ENCODE data around the gene SGSM2.

Gene SGSM2

GRCh38 chr17:2423271-2423670, 86.0 kb downstream of the SGSM2 start:
- DNase-seq (ENCODE audit: low spot score) = no peak

- DNase-seq (ENCODE audit: low spot score) = no peak
These were observed 89.9 kb downstream of the SGSM2 start for GRCh38 chr17:2427215-2427614.

DNA sequence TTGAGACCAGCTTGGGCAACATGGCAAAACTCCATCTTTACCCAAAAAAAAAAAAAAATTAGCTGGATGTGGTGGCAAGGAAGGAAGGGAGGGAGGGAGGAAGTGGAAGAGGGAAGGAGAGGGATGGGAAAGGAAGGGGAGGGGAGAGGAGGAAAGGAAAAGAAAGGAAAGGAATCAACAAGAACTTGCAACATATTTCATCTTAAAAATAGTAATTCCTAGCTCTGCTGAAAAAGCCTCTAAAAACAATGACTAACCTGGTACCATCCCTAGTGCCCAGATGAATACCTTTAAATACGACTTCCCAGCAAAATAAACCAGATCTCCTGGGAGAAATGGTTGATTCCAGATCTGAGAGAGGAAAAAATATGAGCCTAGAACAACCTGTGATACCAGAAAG, 90.6 kb downstream of the SGSM2 start:
- no peak for DNase-seq (ENCODE audit: low spot score)
